Loucy (cell line): ENCODE results near the gene PUM1.

ENCODE experiments used
- CTCF ChIP-seq: fragments of 200-600 bp; sonication (generic); conservative IDR thresholded peaks from 2 replicates; pipeline ENCODE4 v1.5.1; 2014; ENCODE audit warnings: mild to moderate bottlenecking, antibody characterized with exemption, low read length
- EZH2phosphoT487 ChIP-seq: fragments of 200-600 bp; IDR thresholded peaks from 2 replicates; pipeline ENCODE4 v1.6.1; 2018; ENCODE audit warnings: antibody characterized with exemption, mild to moderate bottlenecking, moderate library complexity, borderline replicate concordance

DNA sequence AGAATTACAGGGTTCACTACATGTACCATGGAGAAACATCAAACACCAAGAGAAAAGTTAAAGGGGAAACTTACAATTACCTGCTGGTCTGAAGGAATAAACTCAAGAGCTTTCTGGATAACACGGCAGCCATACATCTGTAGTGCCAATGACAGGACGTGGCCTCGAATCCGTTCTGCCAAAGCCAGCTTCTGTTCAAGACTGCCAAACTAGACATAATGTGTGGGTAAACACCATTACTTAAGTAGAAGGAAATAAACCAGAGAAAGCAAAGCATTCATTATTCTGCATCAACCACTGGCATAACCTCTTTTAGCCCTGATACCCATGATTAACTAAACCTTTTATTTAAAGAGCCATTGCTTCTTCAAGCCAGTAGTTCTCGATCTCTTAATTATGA is 115.5 kb downstream of the PUM1 start:
- no peak for TF ChIP-seq CTCF
- no peak for TF ChIP-seq EZH2phosphoT487
